ENCODE data around the gene CIAO2B.
A peak's percentile ranks its signal among the peaks of the same experiment; 100 is the strongest.

Gene CIAO2B

DNA sequence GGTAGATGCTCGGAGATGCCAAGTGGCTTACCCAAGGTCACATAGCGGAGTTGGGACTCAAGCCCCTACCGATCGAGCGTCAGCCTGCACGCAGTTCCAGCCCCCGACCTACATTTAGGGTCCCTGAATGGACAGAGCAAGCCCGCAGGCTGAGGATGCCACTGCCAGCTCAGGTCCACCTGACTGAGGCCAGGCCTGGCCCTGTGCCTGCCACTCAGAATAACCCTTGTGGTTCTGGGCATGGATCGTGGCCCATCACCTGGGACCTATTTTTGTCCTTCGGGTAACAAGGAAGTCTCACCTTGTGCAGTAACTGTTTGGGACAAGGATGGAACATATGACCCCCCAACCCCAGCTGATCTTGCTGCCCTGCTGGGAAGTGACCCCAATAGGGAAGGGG lies 32.6 kb downstream of the CIAO2B start:
- Histone ChIP-seq H3K9ac (ENCODE audit: low read depth, low read length, poor library complexity, severe bottlenecking) (no peak overlapping the region), H2AFZ (ENCODE audit: low read length) (no peak overlapping the region), H3F3A (ENCODE audit: low read depth) (no peaks in the 10 kb centered on the region), H3K4me3 (ENCODE audit: low read length, poor library complexity, severe bottlenecking) (no peak overlapping the region), H3K36me3 (ENCODE audit: insufficient read depth, low read length) (no peaks in the 10 kb centered on the region), H3K9me3 (ENCODE audit: insufficient read depth, low read depth, low read length) (no peaks in the 10 kb centered on the region), H3K4me1 (ENCODE audit: insufficient read depth, low read length, poor library complexity, severe bottlenecking) (peaks cover 14% of the 10 kb centered on the region), H3K79me2 (ENCODE audit: insufficient read depth, low read length) (no peaks in the 10 kb centered on the region), H3K9me2 (replicated peaks; ENCODE audit: low read depth, low read length) (no peaks in the 10 kb centered on the region), H3K4me2 (ENCODE audit: low read depth, low read length, poor library complexity, severe bottlenecking) (no peak overlapping the region), H3K27me3 (ENCODE audit: insufficient read depth, low read length, poor library complexity, severe bottlenecking) (no peaks in the 10 kb centered on the region), H4K20me1 (ENCODE audit: insufficient read depth, low read length, poor library complexity, severe bottlenecking) (no peaks in the 10 kb centered on the region)
- TF ChIP-seq EZH2phosphoT487 (IDR thresholded peaks at IDR 0.05; ENCODE audit: borderline replicate concordance): no peak

GRCh38 chr16:66900721-66901441 lies 33.3 kb downstream of the CIAO2B start:
- no peaks in the 10 kb centered on the region for H3K9me3 ChIP-seq (ENCODE audit: insufficient read depth, low read depth, low read length)
- no peaks in the 10 kb centered on the region for H3F3A ChIP-seq (ENCODE audit: low read depth)
- no peaks in the 10 kb centered on the region for H3K36me3 ChIP-seq (ENCODE audit: insufficient read depth, low read length)
- H3K27me3 ChIP-seq (ENCODE audit: insufficient read depth, low read length, poor library complexity, severe bottlenecking): no peaks in the 10 kb centered on the region
- H2AFZ ChIP-seq (ENCODE audit: low read length): no peak overlapping the region
- H3K9me2 ChIP-seq (replicated peaks; ENCODE audit: low read depth, low read length): no peaks in the 10 kb centered on the region
- no peaks in the 10 kb centered on the region for H4K20me1 ChIP-seq (ENCODE audit: insufficient read depth, low read length, poor library complexity, severe bottlenecking)
- H3K79me2 ChIP-seq (ENCODE audit: insufficient read depth, low read length): no peaks in the 10 kb centered on the region
- TF ChIP-seq EZH2phosphoT487 (IDR thresholded peaks at IDR 0.05; ENCODE audit: borderline replicate concordance): no peak
- no peak for TF ChIP-seq CTCF (conservative IDR thresholded peaks at IDR 0.05; ENCODE audit: low read length)
- H3K9ac ChIP-seq (ENCODE audit: low read depth, low read length, poor library complexity, severe bottlenecking): no peak overlapping the region
- no peak overlapping the region for H3K4me3 ChIP-seq (ENCODE audit: low read length, poor library complexity, severe bottlenecking)
- H3K4me2 ChIP-seq (ENCODE audit: low read depth, low read length, poor library complexity, severe bottlenecking): no peak overlapping the region
- H3K4me1 ChIP-seq (ENCODE audit: insufficient read depth, low read length, poor library complexity, severe bottlenecking): peaks cover 12% of the 10 kb centered on the region

DNA sequence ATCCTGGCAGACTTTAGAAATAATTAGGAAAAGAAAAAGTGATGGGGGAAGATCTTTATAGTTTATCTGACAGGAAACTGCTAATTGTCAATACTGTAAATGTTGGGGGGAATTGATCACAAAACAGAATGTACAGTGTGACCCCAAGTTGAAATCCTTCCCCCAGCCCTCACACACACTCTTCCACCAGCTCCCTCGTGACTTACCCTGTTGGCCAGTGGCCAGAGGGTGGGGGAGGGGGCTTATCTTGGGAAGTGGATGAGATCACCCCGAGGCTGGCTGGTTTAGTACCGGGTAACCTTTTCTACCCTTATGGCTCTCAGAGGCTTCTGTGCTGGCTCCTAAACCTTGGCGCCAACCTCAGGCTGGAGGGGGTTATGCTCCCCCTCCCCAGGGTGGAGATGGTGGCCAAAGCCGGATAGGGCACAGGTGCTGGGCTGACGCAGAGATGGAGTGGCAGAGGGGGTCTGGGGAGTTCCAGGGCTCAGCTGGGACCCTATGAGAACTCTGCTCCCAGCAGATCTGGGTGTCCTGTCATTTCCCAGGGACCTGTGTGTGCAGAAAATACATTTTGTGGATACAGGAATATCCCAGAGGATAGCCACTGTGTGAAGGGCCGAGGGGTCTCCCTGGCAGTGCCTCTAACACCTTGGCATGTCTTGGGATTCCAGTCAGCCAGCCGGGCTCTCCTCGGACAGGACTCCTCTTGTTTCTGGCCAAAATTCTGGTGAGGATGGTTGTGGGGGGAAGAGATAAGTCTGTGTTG lies 34.1 kb downstream of the CIAO2B start:
- H3K36me3 ChIP-seq (ENCODE audit: insufficient read depth, low read length): no peaks in the 10 kb centered on the region
- H3K4me1 ChIP-seq (ENCODE audit: insufficient read depth, low read length, poor library complexity, severe bottlenecking): peaks cover 6% of the 10 kb centered on the region
- no peaks in the 10 kb centered on the region for H3K27me3 ChIP-seq (ENCODE audit: insufficient read depth, low read length, poor library complexity, severe bottlenecking)
- no peak overlapping the region for H3K4me2 ChIP-seq (ENCODE audit: low read depth, low read length, poor library complexity, severe bottlenecking)
- H3K9me2 ChIP-seq (replicated peaks; ENCODE audit: low read depth, low read length): no peaks in the 10 kb centered on the region
- H3K9me3 ChIP-seq (ENCODE audit: insufficient read depth, low read depth, low read length): no peaks in the 10 kb centered on the region
- no peaks in the 10 kb centered on the region for H4K20me1 ChIP-seq (ENCODE audit: insufficient read depth, low read length, poor library complexity, severe bottlenecking)
- no peak overlapping the region for H2AFZ ChIP-seq (ENCODE audit: low read length)
- H3K4me3 ChIP-seq (ENCODE audit: low read length, poor library complexity, severe bottlenecking): no peak overlapping the region
- H3F3A ChIP-seq (ENCODE audit: low read depth): no peaks in the 10 kb centered on the region
- H3K9ac ChIP-seq (ENCODE audit: low read depth, low read length, poor library complexity, severe bottlenecking): peak overlapping the region; percentile 26
- TF ChIP-seq CTCF (conservative IDR thresholded peaks at IDR 0.05; ENCODE audit: low read length) (no peak), EZH2phosphoT487 (IDR thresholded peaks at IDR 0.05; ENCODE audit: borderline replicate concordance) (no peak)
- no peaks in the 10 kb centered on the region for H3K79me2 ChIP-seq (ENCODE audit: insufficient read depth, low read length)
